ENCODE results near the gene BLTP1. TPM values are rescaled to one million over a fixed set of nuclear protein-coding genes. Genes with fewer than 3 reads are reported as not detected.

Gene BLTP1
- total and polyA plus RNA-seq, 2 donors = 27.1 to 37.9 TPM

DNA sequence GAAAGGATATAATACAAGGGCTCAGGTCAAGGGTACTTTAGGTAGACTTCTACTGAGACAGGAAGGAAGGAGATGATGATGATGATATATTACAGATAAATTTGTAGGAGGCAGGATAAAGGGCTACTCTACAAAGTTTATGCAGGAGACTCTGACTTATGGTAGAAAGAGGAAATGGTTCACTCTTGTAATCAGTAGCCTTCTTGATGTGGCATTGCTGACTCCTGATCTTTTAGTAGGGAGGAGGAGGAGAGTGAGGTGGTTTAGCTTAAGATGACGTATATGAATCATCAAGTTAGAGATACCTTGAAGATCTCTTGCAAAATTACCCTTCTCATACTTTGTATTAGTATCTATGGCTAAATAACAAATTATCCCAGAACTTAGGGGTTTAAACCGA lies 4.7 kb downstream of the BLTP1 start:
- Histone ChIP-seq H3K27me3 (ENCODE audit: control insufficient read depth in 2 of 2, insufficient read depth in 1 of 2, low read length in 1 of 2) (no peaks in the 10 kb centered on the region), H3K27ac (ENCODE audit: low read depth in 1 of 2, low read length in 1 of 2) (no peak overlapping the region), H3K36me3 (ENCODE audit: control insufficient read depth in 2 of 2, insufficient read depth in 2 of 2, low read length in 1 of 2) (peaks cover 4 to 7% of the 10 kb centered on the region in 2 donors), H3K4me3 (ENCODE audit: low read length in 2 of 2) (no peak overlapping the region), H3K4me1 (ENCODE audit: control insufficient read depth in 2 of 2, insufficient read depth in 2 of 2, low read length in 2 of 2) (peaks cover 2 to 3% of the 10 kb centered on the region in 2 donors), H3K9me3 (ENCODE audit: control insufficient read depth in 2 of 2, insufficient read depth in 1 of 2, low read length in 1 of 2) (peaks cover 0 to 2% of the 10 kb centered on the region in 2 donors)
- no peak for DNase-seq (ENCODE audit: low read depth in 6 of 9, low spot score in 9 of 9)
- WGBS = 91% methylated on average over 2 of the region's 2 CpGs

DNA sequence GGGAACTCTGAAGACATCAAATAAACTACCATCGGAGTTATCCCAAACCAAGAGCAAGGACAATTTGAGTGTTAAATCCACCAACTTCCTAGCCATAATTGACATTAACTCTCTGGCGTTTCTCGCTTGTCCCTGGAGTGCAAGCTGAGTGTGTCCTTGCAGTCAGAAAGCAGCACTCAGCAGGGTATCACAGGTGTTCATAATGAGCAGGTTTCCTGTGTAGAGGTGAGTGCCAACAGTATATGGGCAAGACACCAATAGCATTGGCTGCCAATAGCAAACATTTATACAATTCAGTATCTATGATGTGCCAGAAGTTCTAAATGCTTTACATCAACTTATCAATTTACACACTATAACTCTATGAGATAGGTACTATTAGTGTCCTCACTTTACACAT lies 11.2 kb downstream of the BLTP1 start:
- Histone ChIP-seq H3K9me3 (ENCODE audit: control insufficient read depth in 2 of 2, insufficient read depth in 1 of 2, low read length in 1 of 2) (no peaks in the 10 kb centered on the region), H3K27me3 (ENCODE audit: control insufficient read depth in 2 of 2, insufficient read depth in 1 of 2, low read length in 1 of 2) (no peaks in the 10 kb centered on the region), H3K4me1 (ENCODE audit: control insufficient read depth in 2 of 2, insufficient read depth in 2 of 2, low read length in 2 of 2) (peaks cover 0 to 3% of the 10 kb centered on the region in 2 donors), H3K36me3 (ENCODE audit: control insufficient read depth in 2 of 2, insufficient read depth in 2 of 2, low read length in 1 of 2) (no peaks in the 10 kb centered on the region), H3K27ac (ENCODE audit: low read depth in 1 of 2, low read length in 1 of 2) (no peak overlapping the region), H3K4me3 (ENCODE audit: low read length in 2 of 2) (no peak overlapping the region)
- WGBS = 98% methylated on average over 3 of the region's 3 CpGs
- DNase-seq (ENCODE audit: low read depth in 6 of 9, low spot score in 9 of 9) = no peak

DNA sequence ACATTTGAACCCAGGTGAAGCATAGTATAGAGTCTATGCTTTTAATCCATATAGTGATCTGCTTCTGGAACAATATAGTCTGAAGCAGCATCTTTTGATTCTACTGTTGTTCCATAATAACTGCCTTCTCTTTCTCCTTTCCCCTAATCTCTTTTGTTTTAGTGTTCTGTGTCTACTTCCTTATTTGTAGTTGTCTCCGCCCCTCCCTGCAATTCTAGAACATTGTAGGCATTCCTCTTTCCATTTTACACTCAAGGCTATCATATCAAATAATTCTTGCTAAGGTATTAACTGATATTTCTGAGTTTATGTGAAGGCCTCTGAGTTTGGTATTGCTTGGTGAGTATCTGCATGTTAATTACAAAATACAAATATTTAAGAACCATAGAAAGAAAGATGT lies 11.6 kb downstream of the BLTP1 start:
- Histone ChIP-seq H3K4me1 (ENCODE audit: control insufficient read depth in 2 of 2, insufficient read depth in 2 of 2, low read length in 2 of 2) (peaks cover 0 to 3% of the 10 kb centered on the region in 2 donors), H3K4me3 (ENCODE audit: low read length in 2 of 2) (no peak overlapping the region), H3K27me3 (ENCODE audit: control insufficient read depth in 2 of 2, insufficient read depth in 1 of 2, low read length in 1 of 2) (no peaks in the 10 kb centered on the region), H3K27ac (ENCODE audit: low read depth in 1 of 2, low read length in 1 of 2) (no peak overlapping the region), H3K9me3 (ENCODE audit: control insufficient read depth in 2 of 2, insufficient read depth in 1 of 2, low read length in 1 of 2) (no peaks in the 10 kb centered on the region), H3K36me3 (ENCODE audit: control insufficient read depth in 2 of 2, insufficient read depth in 2 of 2, low read length in 1 of 2) (no peaks in the 10 kb centered on the region)
- 85% methylated on average over 1 of the region's 1 CpG for WGBS
- no peak for DNase-seq (ENCODE audit: low read depth in 6 of 9, low spot score in 9 of 9)

DNA sequence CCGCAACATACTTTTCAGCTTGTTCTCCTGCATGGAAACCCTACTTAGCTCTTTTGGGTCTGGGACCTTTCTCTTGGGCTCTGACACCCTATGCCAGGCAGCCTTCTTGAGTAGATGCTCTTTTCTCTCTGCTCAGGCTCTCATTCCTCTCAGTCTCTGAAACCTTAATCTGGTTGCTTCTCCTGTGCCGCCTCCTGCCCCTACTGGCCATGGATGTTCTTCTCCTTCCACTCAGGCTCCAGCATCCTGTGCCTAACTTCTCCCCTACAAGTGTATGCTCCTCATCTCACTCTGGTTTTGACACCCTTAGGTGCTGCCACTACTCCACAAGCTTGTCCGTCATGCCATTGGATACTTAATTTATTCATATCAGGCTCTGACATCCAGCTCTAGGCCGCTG lies 15.2 kb downstream of the BLTP1 start:
- no peaks in the 10 kb centered on the region for H3K27me3 ChIP-seq (ENCODE audit: control insufficient read depth in 2 of 2, insufficient read depth in 1 of 2, low read length in 1 of 2)
- H3K27ac ChIP-seq (ENCODE audit: low read depth in 1 of 2, low read length in 1 of 2) = no peak overlapping the region
- WGBS = 93% methylated on average over 4 of the region's 4 CpGs
- no peak for DNase-seq (ENCODE audit: low read depth in 6 of 9, low spot score in 9 of 9)
- no peak overlapping the region for H3K4me3 ChIP-seq (ENCODE audit: low read length in 2 of 2)
- no peaks in the 10 kb centered on the region for H3K36me3 ChIP-seq (ENCODE audit: control insufficient read depth in 2 of 2, insufficient read depth in 2 of 2, low read length in 1 of 2)
- peaks cover 0 to 3% of the 10 kb centered on the region in 2 donors for H3K4me1 ChIP-seq (ENCODE audit: control insufficient read depth in 2 of 2, insufficient read depth in 2 of 2, low read length in 2 of 2)
- no peaks in the 10 kb centered on the region for H3K9me3 ChIP-seq (ENCODE audit: control insufficient read depth in 2 of 2, insufficient read depth in 1 of 2, low read length in 1 of 2)

DNA sequence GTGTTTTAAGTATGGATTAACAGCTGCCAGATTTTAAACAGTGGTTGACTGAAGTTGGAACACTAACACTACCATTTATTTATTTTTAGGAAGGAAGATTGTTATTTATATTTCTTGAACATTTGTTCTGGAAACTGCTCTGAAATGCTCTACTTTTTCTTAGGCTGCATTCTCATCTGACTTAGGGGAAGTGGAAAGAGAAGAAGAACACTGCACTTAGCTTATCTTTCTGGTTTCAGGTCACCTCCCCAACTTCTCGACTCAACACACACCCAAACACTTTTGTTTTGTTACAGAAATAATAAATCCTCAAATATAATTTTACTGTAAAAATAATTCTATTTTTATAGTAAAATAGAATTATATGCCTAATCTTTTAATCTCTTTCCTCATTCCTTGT lies 18.6 kb downstream of the BLTP1 start:
- Histone ChIP-seq H3K36me3 (ENCODE audit: control insufficient read depth in 2 of 2, insufficient read depth in 2 of 2, low read length in 1 of 2) (no peaks in the 10 kb centered on the region), H3K4me1 (ENCODE audit: control insufficient read depth in 2 of 2, insufficient read depth in 2 of 2, low read length in 2 of 2) (peaks cover 0 to 3% of the 10 kb centered on the region in 2 donors), H3K9me3 (ENCODE audit: control insufficient read depth in 2 of 2, insufficient read depth in 1 of 2, low read length in 1 of 2) (no peaks in the 10 kb centered on the region), H3K27ac (ENCODE audit: low read depth in 1 of 2, low read length in 1 of 2) (no peak overlapping the region), H3K4me3 (ENCODE audit: low read length in 2 of 2) (no peak overlapping the region), H3K27me3 (ENCODE audit: control insufficient read depth in 2 of 2, insufficient read depth in 1 of 2, low read length in 1 of 2) (no peaks in the 10 kb centered on the region)
- 59% methylated on average over 1 of the region's 1 CpG for WGBS
- DNase-seq (ENCODE audit: low read depth in 6 of 9, low spot score in 9 of 9) = no peak

DNA sequence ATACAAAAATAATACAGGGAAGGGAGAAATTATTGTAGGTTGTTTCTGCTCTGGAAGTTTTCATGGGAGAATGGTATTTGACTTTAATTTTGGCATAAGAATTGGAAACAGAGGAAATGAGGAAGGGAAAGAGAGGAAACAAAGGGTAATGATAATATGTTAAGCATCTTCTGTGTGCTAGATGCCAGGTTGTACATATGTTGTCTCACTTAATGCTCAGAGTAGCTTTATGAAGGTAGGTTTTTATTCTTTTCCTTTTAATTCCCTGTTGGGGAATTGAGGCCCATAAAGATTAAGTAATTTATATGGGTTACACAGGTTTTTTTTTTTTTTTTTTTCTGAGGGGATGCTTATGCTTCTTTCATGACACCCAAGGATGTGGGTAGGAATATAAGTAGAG lies 19.2 kb downstream of the BLTP1 start:
- no peaks in the 10 kb centered on the region for H3K27me3 ChIP-seq (ENCODE audit: control insufficient read depth in 2 of 2, insufficient read depth in 1 of 2, low read length in 1 of 2)
- no peaks in the 10 kb centered on the region for H3K9me3 ChIP-seq (ENCODE audit: control insufficient read depth in 2 of 2, insufficient read depth in 1 of 2, low read length in 1 of 2)
- no peak overlapping the region for H3K27ac ChIP-seq (ENCODE audit: low read depth in 1 of 2, low read length in 1 of 2)
- no peak overlapping the region for H3K4me3 ChIP-seq (ENCODE audit: low read length in 2 of 2)
- DNase-seq (ENCODE audit: low read depth in 6 of 9, low spot score in 9 of 9) = no peak
- H3K36me3 ChIP-seq (ENCODE audit: control insufficient read depth in 2 of 2, insufficient read depth in 2 of 2, low read length in 1 of 2) = no peaks in the 10 kb centered on the region
- peaks cover 0 to 3% of the 10 kb centered on the region in 2 donors for H3K4me1 ChIP-seq (ENCODE audit: control insufficient read depth in 2 of 2, insufficient read depth in 2 of 2, low read length in 2 of 2)

DNA sequence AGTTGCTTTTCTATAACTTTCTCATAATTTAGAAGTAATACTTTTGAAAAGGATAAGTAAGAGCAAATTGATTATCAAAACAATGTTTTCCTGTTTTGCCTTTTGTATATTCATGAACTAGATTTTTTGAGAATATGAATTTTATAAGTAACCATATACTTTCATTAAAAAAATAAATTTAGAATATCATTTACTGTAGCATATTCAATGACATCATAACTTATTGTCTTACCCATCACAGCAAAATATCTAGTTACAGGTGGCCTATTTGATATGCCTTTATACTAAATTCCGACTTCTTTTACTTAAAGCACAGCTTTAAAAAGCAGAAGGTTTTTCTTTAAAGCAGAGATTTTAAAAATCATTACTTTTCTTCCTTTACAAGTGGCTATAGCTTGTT lies 20.1 kb downstream of the BLTP1 start:
- peaks cover 3 to 7% of the 10 kb centered on the region in 2 donors for H3K36me3 ChIP-seq (ENCODE audit: control insufficient read depth in 2 of 2, insufficient read depth in 2 of 2, low read length in 1 of 2)
- H3K4me1 ChIP-seq (ENCODE audit: control insufficient read depth in 2 of 2, insufficient read depth in 2 of 2, low read length in 2 of 2) = peaks cover 0 to 2% of the 10 kb centered on the region in 2 donors
- H3K27me3 ChIP-seq (ENCODE audit: control insufficient read depth in 2 of 2, insufficient read depth in 1 of 2, low read length in 1 of 2) = no peaks in the 10 kb centered on the region
- no peaks in the 10 kb centered on the region for H3K9me3 ChIP-seq (ENCODE audit: control insufficient read depth in 2 of 2, insufficient read depth in 1 of 2, low read length in 1 of 2)
- H3K4me3 ChIP-seq (ENCODE audit: low read length in 2 of 2) = no peak overlapping the region
- 94% methylated on average over 1 of the region's 1 CpG for WGBS
- H3K27ac ChIP-seq (ENCODE audit: low read depth in 1 of 2, low read length in 1 of 2) = no peak overlapping the region
- DNase-seq (ENCODE audit: low read depth in 6 of 9, low spot score in 9 of 9) = no peak

DNA sequence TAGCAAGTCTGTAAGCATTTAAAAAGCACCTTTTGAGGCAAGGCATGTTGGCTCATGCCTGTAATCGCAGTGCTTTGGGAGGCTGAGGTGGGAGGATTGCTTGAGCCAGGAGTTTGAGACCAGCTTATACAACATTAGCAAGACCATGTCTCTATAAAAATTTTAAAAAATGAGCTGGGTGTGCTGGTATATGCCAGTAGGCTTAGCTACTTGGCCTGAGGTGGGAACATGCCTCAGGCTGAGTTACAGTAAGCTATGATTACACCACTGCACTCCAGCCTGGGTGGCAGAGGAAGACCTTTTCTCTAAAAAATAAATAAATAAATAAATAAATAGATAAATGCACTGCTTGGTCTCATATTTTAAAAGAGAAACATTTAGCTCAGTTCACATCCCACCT lies 26.8 kb downstream of the BLTP1 start:
- peaks cover 4 to 23% of the 10 kb centered on the region in 2 donors for H3K36me3 ChIP-seq (ENCODE audit: control insufficient read depth in 2 of 2, insufficient read depth in 2 of 2, low read length in 1 of 2)
- H3K27me3 ChIP-seq (ENCODE audit: control insufficient read depth in 2 of 2, insufficient read depth in 1 of 2, low read length in 1 of 2) = no peaks in the 10 kb centered on the region
- no peak overlapping the region for H3K27ac ChIP-seq (ENCODE audit: low read depth in 1 of 2, low read length in 1 of 2)
- H3K9me3 ChIP-seq (ENCODE audit: control insufficient read depth in 2 of 2, insufficient read depth in 1 of 2, low read length in 1 of 2) = no peaks in the 10 kb centered on the region
- DNase-seq (ENCODE audit: low read depth in 6 of 9, low spot score in 9 of 9) = no peak
- H3K4me1 ChIP-seq (ENCODE audit: control insufficient read depth in 2 of 2, insufficient read depth in 2 of 2, low read length in 2 of 2) = no peaks in the 10 kb centered on the region
- 100% methylated on average over 1 of the region's 1 CpG for WGBS
- no peak overlapping the region for H3K4me3 ChIP-seq (ENCODE audit: low read length in 2 of 2)

DNA sequence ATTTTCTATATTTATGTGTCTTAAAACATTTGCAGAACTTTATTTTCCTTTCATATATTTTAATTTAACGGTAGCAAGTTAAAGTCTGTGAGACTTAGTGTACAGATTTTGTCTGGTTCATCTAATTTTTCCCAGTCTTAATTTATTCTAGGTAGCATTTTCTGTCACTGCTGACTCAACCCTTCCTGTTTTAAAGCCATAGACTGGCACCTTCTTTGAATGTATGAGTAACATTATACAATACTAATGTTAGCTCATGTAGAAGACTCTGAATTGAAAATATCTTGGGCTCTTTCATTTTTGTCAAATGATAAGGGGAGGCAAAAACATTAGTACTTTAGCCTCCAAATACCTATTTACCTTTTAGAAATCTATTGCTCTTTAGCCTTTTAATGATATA lies 43.6 kb downstream of the BLTP1 start:
- no peak overlapping the region for H3K27ac ChIP-seq (ENCODE audit: low read depth in 1 of 2, low read length in 1 of 2)
- 97% methylated on average over 1 of the region's 1 CpG for WGBS
- H3K36me3 ChIP-seq (ENCODE audit: control insufficient read depth in 2 of 2, insufficient read depth in 2 of 2, low read length in 1 of 2) = peaks cover 7 to 15% of the 10 kb centered on the region in 2 donors

More for the DNA sequence above, 43.6 kb downstream of the BLTP1 start:
- Histone ChIP-seq H3K9me3 (ENCODE audit: control insufficient read depth in 2 of 2, insufficient read depth in 1 of 2, low read length in 1 of 2) (no peaks in the 10 kb centered on the region), H3K4me1 (ENCODE audit: control insufficient read depth in 2 of 2, insufficient read depth in 2 of 2, low read length in 2 of 2) (no peaks in the 10 kb centered on the region), H3K27me3 (ENCODE audit: control insufficient read depth in 2 of 2, insufficient read depth in 1 of 2, low read length in 1 of 2) (no peaks in the 10 kb centered on the region), H3K4me3 (ENCODE audit: low read length in 2 of 2) (no peak overlapping the region)
- no peak for DNase-seq (ENCODE audit: low read depth in 6 of 9, low spot score in 9 of 9)

Measured in thymus (tissue), 11 donors.